Nephron (organoid): ENCODE results near the gene PTPRE.

Experiments
- H3K27ac Mint-ChIP-seq, 3 experiments: 2 replicates each; pipeline ENCODE4 v1.8.0; 2020; ENCODE audit warnings: mixed read lengths in 3 of 3, mild to moderate bottlenecking in 2 of 3, moderate library complexity in 1 of 3
- H3K27me3 Mint-ChIP-seq: 2 replicates; pipeline ENCODE4 v1.8.0; 2021; ENCODE audit warnings: low read depth, mild to moderate bottlenecking, moderate library complexity, mixed read lengths
- H3K36me3 Mint-ChIP-seq: 2 replicates; pipeline ENCODE4 v1.8.0; 2020; ENCODE audit warnings: low read depth, mixed read lengths
- H3K4me1 Mint-ChIP-seq: 2 replicates; pipeline ENCODE4 v1.8.0; 2020; ENCODE audit warnings: mixed read lengths
- H3K4me3 Mint-ChIP-seq, 3 experiments: 2 replicates each; pipeline ENCODE4 v1.8.0; 2020; ENCODE audit warnings: mild to moderate bottlenecking in 3 of 3, mixed read lengths in 3 of 3, moderate library complexity in 2 of 3
- H3K9me3 Mint-ChIP-seq: 2 replicates; pipeline ENCODE4 v1.8.0; 2020; ENCODE audit warnings: mixed read lengths
- TF ChIP-seq, protein P1 (sequence below), 3 experiments: fragments of 200-600 bp; sonication (generic); IDR thresholded peaks; one replicate each; pipeline ENCODE4 v1.5.0; 2021; ENCODE audit warnings: antibody characterized with exemption in 3 of 3; ENCODE audit not compliant: unreplicated experiment in 3 of 3

The PTPRE gene

DNA sequence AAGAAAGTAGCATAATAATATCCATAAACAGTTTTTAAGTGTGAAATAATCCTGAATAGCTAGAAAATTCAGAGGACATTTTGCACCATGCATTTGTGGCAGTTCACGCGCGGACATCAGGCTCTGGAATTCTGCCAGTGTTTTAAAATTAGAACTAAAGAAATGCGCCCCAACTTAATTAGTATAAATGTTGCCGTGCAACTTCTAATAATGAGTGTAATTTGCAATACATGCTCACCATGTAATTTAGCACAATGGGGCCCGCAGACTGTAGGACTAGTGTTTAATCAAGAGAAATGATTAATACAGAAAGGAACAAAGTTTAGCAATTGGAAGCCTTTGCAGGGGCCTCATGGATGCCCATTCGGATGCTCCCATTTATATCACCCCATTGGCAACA is 96.6 kb downstream of the PTPRE start:
- peaks cover 29% of the 10 kb centered on the region for H3K27me3 Mint-ChIP-seq
- no peak overlapping the region for H3K27ac Mint-ChIP-seq
- H3K36me3 Mint-ChIP-seq, result no peaks in the 10 kb centered on the region
- H3K9me3 Mint-ChIP-seq, result no peaks in the 10 kb centered on the region
- H3K4me3 Mint-ChIP-seq, result no peak overlapping the region
- peaks cover 10% of the 10 kb centered on the region for H3K4me1 Mint-ChIP-seq
- TF ChIP-seq, protein P1, sequence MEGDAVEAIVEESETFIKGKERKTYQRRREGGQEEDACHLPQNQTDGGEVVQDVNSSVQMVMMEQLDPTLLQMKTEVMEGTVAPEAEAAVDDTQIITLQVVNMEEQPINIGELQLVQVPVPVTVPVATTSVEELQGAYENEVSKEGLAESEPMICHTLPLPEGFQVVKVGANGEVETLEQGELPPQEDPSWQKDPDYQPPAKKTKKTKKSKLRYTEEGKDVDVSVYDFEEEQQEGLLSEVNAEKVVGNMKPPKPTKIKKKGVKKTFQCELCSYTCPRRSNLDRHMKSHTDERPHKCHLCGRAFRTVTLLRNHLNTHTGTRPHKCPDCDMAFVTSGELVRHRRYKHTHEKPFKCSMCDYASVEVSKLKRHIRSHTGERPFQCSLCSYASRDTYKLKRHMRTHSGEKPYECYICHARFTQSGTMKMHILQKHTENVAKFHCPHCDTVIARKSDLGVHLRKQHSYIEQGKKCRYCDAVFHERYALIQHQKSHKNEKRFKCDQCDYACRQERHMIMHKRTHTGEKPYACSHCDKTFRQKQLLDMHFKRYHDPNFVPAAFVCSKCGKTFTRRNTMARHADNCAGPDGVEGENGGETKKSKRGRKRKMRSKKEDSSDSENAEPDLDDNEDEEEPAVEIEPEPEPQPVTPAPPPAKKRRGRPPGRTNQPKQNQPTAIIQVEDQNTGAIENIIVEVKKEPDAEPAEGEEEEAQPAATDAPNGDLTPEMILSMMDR (IDR thresholded peaks at IDR 0.05; ENCODE audit: unreplicated experiment in 3 of 3), result no peak

DNA sequence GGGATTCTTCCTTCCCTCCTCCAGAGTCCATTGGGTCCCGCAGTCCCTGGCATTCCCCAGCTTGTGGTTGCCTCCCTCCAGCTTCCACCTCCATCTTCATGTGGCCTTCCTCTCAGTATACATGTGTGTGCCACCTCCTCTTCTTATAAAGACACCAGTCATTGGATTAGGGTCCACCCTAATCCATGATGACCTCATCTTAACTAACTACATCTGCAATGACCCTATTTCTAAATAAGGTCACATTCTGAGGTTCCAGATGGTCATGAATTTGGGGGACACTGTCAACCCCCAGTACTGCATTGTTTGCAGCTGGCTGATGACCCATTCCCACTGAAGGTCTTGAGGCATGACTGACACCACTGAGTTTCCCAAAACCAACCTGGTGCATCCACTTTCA is 99.0 kb downstream of the PTPRE start:
- H3K27me3 Mint-ChIP-seq, result peaks cover 36% of the 10 kb centered on the region
- H3K36me3 Mint-ChIP-seq, result no peaks in the 10 kb centered on the region
- H3K4me1 Mint-ChIP-seq, result no peaks in the 10 kb centered on the region
- no peaks in the 10 kb centered on the region for H3K9me3 Mint-ChIP-seq
- H3K27ac Mint-ChIP-seq, result no peak overlapping the region
- no peak overlapping the region for H3K4me3 Mint-ChIP-seq
- TF ChIP-seq, protein P1 (IDR thresholded peaks at IDR 0.05; ENCODE audit: unreplicated experiment in 3 of 3), result no peak

DNA sequence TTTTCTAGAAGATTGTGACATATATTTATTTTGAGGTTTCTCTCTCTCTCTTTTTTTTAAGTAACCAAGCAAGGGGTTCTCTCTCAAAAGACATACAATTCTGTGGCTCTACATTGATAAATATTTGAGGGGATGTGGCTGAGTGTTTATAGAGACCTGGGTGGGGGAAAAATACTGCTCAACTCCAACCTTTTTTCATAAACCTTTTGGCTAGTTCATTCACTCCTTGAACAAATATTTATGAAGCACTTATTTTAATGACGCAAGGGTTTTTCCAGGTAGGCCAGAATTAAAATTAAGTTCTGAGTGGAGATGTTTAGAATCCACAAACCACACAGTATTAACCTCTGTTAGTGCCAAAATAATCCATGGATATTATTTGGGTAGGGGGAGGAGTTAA is 100.2 kb downstream of the PTPRE start:
- H3K4me3 Mint-ChIP-seq, result no peak overlapping the region
- H3K27ac Mint-ChIP-seq, result no peak overlapping the region
- peaks cover 42% of the 10 kb centered on the region for H3K27me3 Mint-ChIP-seq
- no peaks in the 10 kb centered on the region for H3K9me3 Mint-ChIP-seq
- H3K4me1 Mint-ChIP-seq, result no peaks in the 10 kb centered on the region
- TF ChIP-seq, protein P1 (IDR thresholded peaks at IDR 0.05; ENCODE audit: unreplicated experiment in 3 of 3), result no peak
- H3K36me3 Mint-ChIP-seq, result no peaks in the 10 kb centered on the region

DNA sequence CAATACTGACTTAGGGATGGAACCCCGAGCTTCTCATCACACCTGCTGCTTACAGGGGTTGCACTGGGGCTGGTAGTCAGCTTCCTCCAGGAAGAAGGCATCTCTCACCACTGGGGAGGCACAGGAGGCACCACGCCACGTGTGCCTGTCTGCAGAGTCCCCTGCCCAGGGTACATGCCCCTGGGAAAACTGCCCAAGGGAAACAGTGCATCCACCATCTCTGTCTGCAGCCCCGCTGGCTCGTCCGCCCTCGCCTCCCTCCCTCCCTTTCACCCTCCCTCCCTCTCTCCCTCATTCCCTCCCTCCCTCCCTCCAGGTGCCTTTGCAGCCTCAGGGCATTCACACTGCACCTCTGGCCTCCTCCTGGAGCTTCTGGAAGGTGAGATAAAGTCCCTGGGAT is 101.1 kb downstream of the PTPRE start:
- H3K36me3 Mint-ChIP-seq, result no peaks in the 10 kb centered on the region
- H3K4me1 Mint-ChIP-seq, result no peaks in the 10 kb centered on the region
- TF ChIP-seq, protein P1 (IDR thresholded peaks at IDR 0.05; ENCODE audit: unreplicated experiment in 3 of 3), result no peak
- peaks cover 45% of the 10 kb centered on the region for H3K27me3 Mint-ChIP-seq
- no peak overlapping the region for H3K4me3 Mint-ChIP-seq
- no peaks in the 10 kb centered on the region for H3K9me3 Mint-ChIP-seq
- H3K27ac Mint-ChIP-seq, result no peak overlapping the region

DNA sequence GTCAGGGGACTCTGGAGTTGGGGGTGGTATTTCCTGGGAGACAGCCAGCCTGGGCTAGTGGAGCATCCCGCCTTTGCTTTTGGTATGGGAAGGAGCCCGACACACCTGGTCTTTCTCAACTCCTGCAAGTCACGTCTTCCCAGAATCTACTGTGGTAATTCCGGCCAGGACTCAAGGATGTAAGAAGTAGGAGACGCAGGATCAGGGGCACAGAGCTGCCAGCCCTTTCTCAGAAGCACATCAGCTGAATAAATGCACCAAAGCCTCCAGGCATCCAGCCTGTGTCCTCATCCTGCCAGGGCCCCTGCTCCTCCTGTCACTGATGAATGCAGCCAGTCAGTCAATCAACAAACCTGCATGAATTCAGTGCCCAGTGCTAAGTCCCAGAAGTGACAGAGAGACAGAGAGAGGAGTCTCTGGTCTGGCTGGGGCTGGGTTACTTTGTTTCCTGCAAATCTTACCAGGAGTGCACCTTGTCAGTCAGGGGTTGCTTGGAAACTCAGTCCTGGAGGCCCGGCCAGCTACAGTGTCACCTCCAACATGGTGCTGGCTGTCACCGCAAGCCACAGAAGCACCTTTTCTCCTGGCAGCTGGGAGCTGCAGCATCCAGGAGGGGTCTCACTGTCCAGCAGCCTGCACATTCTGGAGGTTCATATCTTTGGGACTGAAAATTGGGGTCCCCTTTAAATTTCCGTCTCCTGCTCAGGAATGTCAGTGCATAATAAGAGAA is 101.8 kb downstream of the PTPRE start:
- no peak overlapping the region for H3K27ac Mint-ChIP-seq
- H3K4me1 Mint-ChIP-seq, result no peaks in the 10 kb centered on the region
- H3K36me3 Mint-ChIP-seq, result no peaks in the 10 kb centered on the region
- H3K27me3 Mint-ChIP-seq, result peaks cover 45% of the 10 kb centered on the region
- H3K9me3 Mint-ChIP-seq, result no peaks in the 10 kb centered on the region
- H3K4me3 Mint-ChIP-seq, result no peak overlapping the region
- TF ChIP-seq, protein P1 (IDR thresholded peaks at IDR 0.05; ENCODE audit: unreplicated experiment in 3 of 3), result no peak
